Fibroblast of mammary gland (primary cell): ENCODE data around the gene TCEA2.

ENCODE experiments used
- DNase-seq: peaks from one replicate; pipeline ENCODE4 v3.0.0-alpha.2; 2010; ENCODE audit warnings: low read depth
- H3K4me3 ChIP-seq: 2 replicates; pipeline ENCODE4 v1.5.1; 2011; ENCODE audit warnings: low read depth, mild to moderate bottlenecking, low read length, moderate library complexity; ENCODE audit not compliant: control insufficient read depth
- TF ChIP-seq, protein P1 (sequence below): conservative IDR thresholded peaks from 2 replicates; pipeline ENCODE4 v1.5.1; 2011; ENCODE audit warnings: low read depth, low read length, inconsistent platforms; ENCODE audit not compliant: control insufficient read depth, insufficient read depth

Gene TCEA2

DNA sequence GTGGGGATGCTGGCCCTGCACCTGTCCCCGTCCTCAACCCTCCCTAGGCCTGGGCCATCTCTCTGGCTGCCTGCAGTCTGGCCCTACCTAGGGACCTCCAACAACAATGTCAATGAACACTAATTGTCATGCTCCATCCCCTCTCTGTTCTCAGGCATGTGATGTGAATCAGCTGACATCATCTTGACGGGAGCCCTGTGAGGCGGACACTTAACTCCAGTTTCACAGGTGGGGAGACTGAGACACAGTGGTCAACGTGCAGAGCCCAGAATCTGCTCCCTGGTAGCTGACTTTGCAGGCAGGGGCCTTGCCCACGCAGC lies 762 bp upstream of the TCEA2 start:
- DNase-seq: no peak
- H3K4me3 ChIP-seq: peak overlapping the region; percentile 75
- TF ChIP-seq, protein P1, sequence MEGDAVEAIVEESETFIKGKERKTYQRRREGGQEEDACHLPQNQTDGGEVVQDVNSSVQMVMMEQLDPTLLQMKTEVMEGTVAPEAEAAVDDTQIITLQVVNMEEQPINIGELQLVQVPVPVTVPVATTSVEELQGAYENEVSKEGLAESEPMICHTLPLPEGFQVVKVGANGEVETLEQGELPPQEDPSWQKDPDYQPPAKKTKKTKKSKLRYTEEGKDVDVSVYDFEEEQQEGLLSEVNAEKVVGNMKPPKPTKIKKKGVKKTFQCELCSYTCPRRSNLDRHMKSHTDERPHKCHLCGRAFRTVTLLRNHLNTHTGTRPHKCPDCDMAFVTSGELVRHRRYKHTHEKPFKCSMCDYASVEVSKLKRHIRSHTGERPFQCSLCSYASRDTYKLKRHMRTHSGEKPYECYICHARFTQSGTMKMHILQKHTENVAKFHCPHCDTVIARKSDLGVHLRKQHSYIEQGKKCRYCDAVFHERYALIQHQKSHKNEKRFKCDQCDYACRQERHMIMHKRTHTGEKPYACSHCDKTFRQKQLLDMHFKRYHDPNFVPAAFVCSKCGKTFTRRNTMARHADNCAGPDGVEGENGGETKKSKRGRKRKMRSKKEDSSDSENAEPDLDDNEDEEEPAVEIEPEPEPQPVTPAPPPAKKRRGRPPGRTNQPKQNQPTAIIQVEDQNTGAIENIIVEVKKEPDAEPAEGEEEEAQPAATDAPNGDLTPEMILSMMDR: no peak

DNA sequence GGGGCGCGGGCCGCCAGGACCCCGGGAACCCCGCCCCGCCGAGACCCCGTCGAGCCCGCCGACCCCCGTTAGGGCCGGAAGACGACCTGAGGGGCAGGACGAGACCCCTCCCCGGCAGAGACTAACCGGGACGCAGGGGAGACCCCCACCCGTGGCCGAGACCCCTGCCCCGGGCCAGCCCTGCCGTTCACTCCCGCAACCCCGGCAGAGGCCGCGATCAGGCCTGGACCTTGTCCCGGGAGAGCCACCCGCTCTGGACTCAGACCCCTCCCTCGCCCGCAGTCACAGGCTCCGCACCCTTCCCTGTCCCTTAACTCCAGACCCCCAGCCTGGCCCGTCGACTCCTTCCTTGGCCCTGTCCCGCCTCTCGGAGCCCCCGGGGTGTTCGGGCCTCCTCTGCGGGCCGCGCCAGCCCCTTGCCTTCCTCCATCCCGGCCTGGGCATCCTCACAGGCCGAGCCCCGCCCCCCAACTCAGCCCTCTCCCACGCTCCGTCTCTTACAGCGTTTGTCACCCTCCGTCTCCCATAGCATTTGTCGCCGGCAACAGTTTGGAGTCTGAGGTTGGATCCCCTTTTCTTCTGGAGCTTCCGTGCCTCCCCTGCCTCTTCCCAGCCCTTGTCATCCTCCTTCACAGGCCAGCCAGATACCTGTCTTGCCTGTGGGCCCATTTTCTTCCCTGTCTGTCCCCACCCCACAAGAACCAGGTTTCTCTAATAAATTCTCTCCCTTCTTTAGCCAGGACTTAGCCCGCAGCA lies 569 bp downstream of the TCEA2 start:
- H3K4me3 ChIP-seq: peak overlapping the region; percentile 75
- DNase-seq: no peak
- TF ChIP-seq, protein P1: no peak

DNA sequence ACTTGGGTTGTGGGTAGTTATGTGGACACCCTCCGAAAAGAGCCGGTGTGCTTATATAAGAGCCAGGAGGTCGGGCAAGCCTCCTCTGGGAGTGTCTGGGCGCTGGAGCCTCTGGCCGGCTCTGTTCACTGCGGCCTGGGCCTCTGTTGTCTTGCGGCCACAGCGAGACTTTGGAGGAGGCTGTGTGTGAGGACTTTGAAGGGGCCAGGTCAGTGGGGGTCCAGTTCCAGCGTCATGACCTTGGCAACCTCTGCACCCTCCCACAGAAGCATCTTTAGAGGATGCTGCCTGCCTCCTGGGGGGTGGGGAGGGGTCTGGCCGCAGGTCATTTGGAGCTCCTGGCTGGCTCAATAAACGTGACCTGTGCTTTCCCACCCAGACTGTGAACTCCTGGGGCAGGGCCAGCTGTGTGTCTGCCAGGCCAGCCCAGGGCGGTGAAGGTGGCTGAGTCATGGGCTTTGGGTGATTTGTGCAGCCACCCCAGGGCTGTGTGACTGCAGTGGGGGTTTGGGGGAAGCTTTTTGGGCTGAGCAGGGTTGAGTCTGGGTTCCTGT lies 1.2 kb downstream of the TCEA2 start:
- peak; percentile 71 for DNase-seq
- peak overlapping the region; percentile 75 for H3K4me3 ChIP-seq
- TF ChIP-seq, protein P1: no peak

DNA sequence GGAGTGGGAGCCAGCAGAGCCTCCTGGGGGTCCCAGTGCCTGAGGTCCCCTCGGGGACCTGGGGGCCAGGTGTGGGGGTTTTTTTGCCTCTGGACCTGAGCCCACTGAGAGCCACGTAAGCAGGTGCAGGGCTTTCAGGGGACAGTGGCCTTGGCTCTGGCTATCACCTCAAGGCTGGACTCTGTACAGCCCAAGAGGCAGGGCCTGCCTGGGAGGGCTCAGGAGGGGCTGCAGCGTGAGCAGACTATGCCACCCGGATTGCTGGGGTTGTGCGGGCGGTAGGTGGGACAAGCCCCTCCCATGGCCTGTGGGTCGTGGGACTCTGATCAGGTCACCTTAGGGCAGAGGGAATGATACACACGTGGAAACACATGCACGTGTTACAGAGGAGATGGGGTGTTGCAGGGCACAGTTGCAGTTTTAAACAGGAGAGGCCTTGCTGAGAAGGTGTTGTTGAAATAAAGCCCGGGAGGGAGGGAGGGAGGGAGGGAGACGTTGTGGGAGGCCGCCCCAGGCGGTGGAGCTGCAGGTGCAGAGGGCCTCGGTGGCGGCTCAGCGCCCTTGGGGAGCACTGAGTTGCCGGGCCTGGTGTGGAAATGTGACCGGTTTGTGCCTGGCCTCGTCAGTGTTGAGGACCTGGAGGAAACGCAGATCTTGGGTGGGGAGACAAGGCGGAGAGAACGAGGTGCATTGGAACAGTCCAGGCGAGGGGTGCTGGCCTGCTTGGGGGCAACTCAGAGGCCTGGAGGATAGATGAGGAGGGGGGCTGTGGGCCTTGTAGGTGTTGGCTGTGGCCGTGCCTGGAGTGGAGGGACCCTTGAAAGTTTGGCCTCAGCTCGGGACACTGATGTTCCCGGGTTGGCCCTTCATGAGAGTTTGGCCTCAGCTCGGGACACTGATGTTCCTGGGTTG lies 2.3 kb downstream of the TCEA2 start:
- DNase-seq: no peak

DNA sequence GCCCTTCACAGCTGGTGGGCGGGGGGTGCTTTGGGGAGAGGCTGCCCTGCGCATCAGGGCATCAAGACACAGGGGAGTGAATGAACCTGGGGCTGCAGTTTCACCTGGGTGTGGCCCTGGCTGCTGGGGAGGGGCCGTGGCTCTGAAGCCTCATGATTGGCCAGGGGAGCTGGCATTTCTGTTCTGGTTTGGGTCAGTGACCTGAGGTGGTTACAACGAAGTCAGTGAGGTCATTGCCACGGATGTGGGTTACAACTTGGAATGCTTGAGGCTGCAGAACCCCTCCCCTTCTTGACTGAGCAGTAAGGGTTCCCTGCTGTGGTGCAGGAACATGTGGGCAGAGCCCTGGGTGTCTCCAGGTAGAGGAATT lies 3.0 kb downstream of the TCEA2 start:
- H3K4me3 ChIP-seq: no peak overlapping the region

More for the DNA sequence above, 2.3 kb downstream of the TCEA2 start:
- TF ChIP-seq, protein P1: no peak
- H3K4me3 ChIP-seq: no peak overlapping the region

DNA sequence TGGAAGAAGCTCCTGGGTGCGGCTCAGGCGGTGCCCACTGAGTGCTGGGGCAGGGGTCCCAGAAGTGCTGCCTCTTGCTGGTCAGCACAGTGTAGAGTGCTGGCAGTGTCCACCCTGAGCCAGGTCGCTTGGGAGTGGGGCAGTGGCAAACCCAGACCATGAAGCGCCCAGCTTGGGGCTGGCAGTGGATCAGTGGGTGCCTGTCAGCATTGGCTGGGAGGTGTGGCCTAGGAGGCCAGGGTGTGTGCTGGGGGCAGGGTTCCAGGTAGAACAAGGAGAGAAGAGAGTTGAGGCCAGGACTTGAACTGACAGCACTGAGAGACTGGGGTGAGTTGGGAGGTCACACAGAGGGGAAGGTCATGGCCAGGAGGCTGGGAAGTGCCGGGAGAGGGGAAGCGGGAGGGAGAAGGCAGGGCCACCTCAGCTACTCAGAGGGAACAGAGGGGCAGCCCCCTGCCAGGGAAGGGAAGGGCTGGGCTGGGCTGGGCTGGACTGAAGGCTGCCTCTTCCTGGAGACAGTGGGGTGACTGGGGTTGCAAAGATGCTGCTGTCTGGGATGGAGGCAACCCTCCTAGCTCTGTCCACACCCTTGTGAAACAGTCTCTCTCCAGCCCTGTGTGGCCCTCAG lies 4.1 kb downstream of the TCEA2 start:
- H3K4me3 ChIP-seq: no peak overlapping the region
- TF ChIP-seq, protein P1: no peak
- DNase-seq: no peak

More for the DNA sequence above, 3.0 kb downstream of the TCEA2 start:
- TF ChIP-seq, protein P1: no peak
- peak; percentile 83 for DNase-seq
